NCI-H82 treated with DMSO at 0.1 percent for 48 hours (cell line): Measurements from ENCODE around the gene LSM7.

Experiments used
- DNase-seq: peaks from one replicate; lab custom pipeline; 2025; ENCODE audit not compliant: unreplicated experiment; lab: John Stamatoyannopoulos, UW

The LSM7 gene

GRCh38 chr19:2325281-2326046 lies 2.9 kb downstream of the LSM7 start:
- no peak for DNase-seq

- no peak for DNase-seq
Measured at GRCh38 chr19:2324220-2324948, 4.0 kb downstream of the LSM7 start.

GRCh38 chr19:2323707-2324106 lies 4.7 kb downstream of the LSM7 start:
- DNase-seq, result no peak

GRCh38 chr19:2321565-2322283 lies 6.7 kb downstream of the LSM7 start:
- DNase-seq, result no peak

GRCh38 chr19:2320939-2321338 lies 7.4 kb downstream of the LSM7 start:
- DNase-seq, result no peak

- no peak for DNase-seq
Measured at GRCh38 chr19:2320049-2320448, 8.3 kb downstream of the LSM7 start.

GRCh38 chr19:2319551-2319950 lies 8.8 kb downstream of the LSM7 start:
- no peak for DNase-seq

- no peak for DNase-seq
Measured at GRCh38 chr19:2318923-2319322, 9.5 kb downstream of the LSM7 start.

GRCh38 chr19:2317756-2318155 lies 10.6 kb downstream of the LSM7 start:
- no peak for DNase-seq

- no peak for DNase-seq
Measured at GRCh38 chr19:2317300-2317699, 11.1 kb downstream of the LSM7 start.

GRCh38 chr19:2315818-2316353 lies 12.5 kb downstream of the LSM7 start:
- DNase-seq, result no peak

GRCh38 chr19:2315121-2315817 lies 13.1 kb downstream of the LSM7 start:
- no peak for DNase-seq

- DNase-seq, result no peak
Measured at GRCh38 chr19:2312820-2313501, 15.4 kb downstream of the LSM7 start.

GRCh38 chr19:2311093-2311492 lies 17.3 kb downstream of the LSM7 start:
- no peak for DNase-seq

GRCh38 chr19:2309734-2310362 lies 18.5 kb downstream of the LSM7 start:
- DNase-seq, result no peak

GRCh38 chr19:2308114-2308556 lies 20.3 kb downstream of the LSM7 start, which contains the start of gene LINGO3:
Gene LINGO3, minus strand, starts transcription at chr19:2308154. Its CDS starts 16,378 bp downstream, at chr19:2291776.
- no peak for DNase-seq

- DNase-seq, result no peak
Measured at GRCh38 chr19:2307518-2308012, 20.8 kb downstream of the LSM7 start.

GRCh38 chr19:2306971-2307370 lies 21.4 kb downstream of the LSM7 start:
- no peak for DNase-seq

GRCh38 chr19:2306281-2306806 lies 22.0 kb downstream of the LSM7 start:
- no peak for DNase-seq
